HTR-8/SVneo (cell line): ENCODE measurements around the gene RSPO4.
A peak's percentile ranks its signal among the peaks of the same experiment; 100 is the strongest.
"Not testable (repeated sequence)": the region's sequence is repeated elsewhere in the genome, so short reads cannot be mapped to it uniquely, and the experiment has no call there.

Source experiments
- DNase-seq: peaks from one replicate; pipeline ENCODE4 v3.0.0; 2011; ENCODE audit warnings: low spot score, mixed read lengths; ENCODE audit not compliant: insufficient read length
- FAIRE-seq: peaks from 2 replicates; lab custom pipeline; 2011; peaks lifted over from hg19 to GRCh38; lab: Jason Lieb, UNC

The RSPO4 gene

GRCh38 chr20:1001911-1002681 lies at the start of gene RSPO4:
TSS of gene RSPO4 (minus strand) at chr20:1002311. CDS start at chr20:1002164, 147 bp downstream.
- DNase-seq: peak; percentile 40
- FAIRE-seq: no peak

- no peak for FAIRE-seq
These were observed 48.3 kb upstream of the RSPO4 start for GRCh38 chr20:1050440-1050839.

GRCh38 chr20:1045860-1046418 lies 43.8 kb upstream of the RSPO4 start:
- DNase-seq (no peak), FAIRE-seq (no peak)

More at GRCh38 chr20:1050440-1050839, 48.3 kb upstream of the RSPO4 start:
- DNase-seq: no peak

GRCh38 chr20:1041845-1042390 lies 39.8 kb upstream of the RSPO4 start:
- DNase-seq (no peak), FAIRE-seq (no peak)

GRCh38 chr20:1038205-1038604 lies 36.1 kb upstream of the RSPO4 start:
- no peak for FAIRE-seq
- no peak for DNase-seq

GRCh38 chr20:1037039-1037438 lies 34.9 kb upstream of the RSPO4 start:
- FAIRE-seq: no peak

GRCh38 chr20:1035466-1035865 lies 33.4 kb upstream of the RSPO4 start:
- no peak for DNase-seq
- no peak for FAIRE-seq

More at GRCh38 chr20:1037039-1037438, 34.9 kb upstream of the RSPO4 start:
- DNase-seq: no peak

GRCh38 chr20:1034415-1034789 lies 32.3 kb upstream of the RSPO4 start:
- FAIRE-seq (no peak), DNase-seq (no peak)

- FAIRE-seq (no peak), DNase-seq (no peak)
These were observed 31.8 kb upstream of the RSPO4 start for GRCh38 chr20:1033751-1034414.

GRCh38 chr20:1029980-1030379 lies 27.9 kb upstream of the RSPO4 start:
- DNase-seq: no peak
- FAIRE-seq: no peak

- FAIRE-seq, DNase-seq: not testable (repeated sequence)
These were observed 24.1 kb upstream of the RSPO4 start for GRCh38 chr20:1026214-1026613.

- no peak for FAIRE-seq
- DNase-seq: no peak
These were observed 20.8 kb upstream of the RSPO4 start for GRCh38 chr20:1022871-1023270.

- no peak for DNase-seq
These were observed 18.5 kb upstream of the RSPO4 start for GRCh38 chr20:1020614-1021013.

GRCh38 chr20:1019344-1019743 lies 17.2 kb upstream of the RSPO4 start:
- FAIRE-seq (no peak), DNase-seq (no peak)

More at GRCh38 chr20:1020614-1021013, 18.5 kb upstream of the RSPO4 start:
- FAIRE-seq: no peak

GRCh38 chr20:1017677-1018076 lies 15.6 kb upstream of the RSPO4 start:
- FAIRE-seq: no peak
- no peak for DNase-seq

- FAIRE-seq: no peak
These were observed 13.1 kb upstream of the RSPO4 start for GRCh38 chr20:1015181-1015580.

GRCh38 chr20:1014471-1014870 lies 12.4 kb upstream of the RSPO4 start:
- DNase-seq: no peak
- FAIRE-seq: no peak

More at GRCh38 chr20:1015181-1015580, 13.1 kb upstream of the RSPO4 start:
- DNase-seq: no peak

GRCh38 chr20:1013566-1014340 lies 11.6 kb upstream of the RSPO4 start:
- FAIRE-seq (no peak), DNase-seq (no peak)

GRCh38 chr20:1012359-1013168 lies 10.5 kb upstream of the RSPO4 start:
- DNase-seq: no peak
- FAIRE-seq: no peak
